GM23248 (cell line): ENCODE results near the gene SLC66A1. TPM values are rescaled to one million over a fixed set of nuclear protein-coding genes. Genes with fewer than 3 reads are reported as not detected.
A peak's percentile ranks its signal among the peaks of the same experiment; 100 is the strongest.

Source experiments
- DNase-seq: peaks from one replicate; pipeline ENCODE4 v3.0.0-alpha.2; 2015
- H2AFZ ChIP-seq: fragments of 200-600 bp; sonication (generic); 2 replicates; pipeline ENCODE4 v1.6.1; 2016; ENCODE audit warnings: antibody characterized with exemption
- H3F3A ChIP-seq: fragments of 200-600 bp; sonication (generic); 2 replicates; pipeline ENCODE4 v1.6.1; 2016; ENCODE audit warnings: mild to moderate bottlenecking, antibody characterized with exemption, mixed run types; ENCODE audit not compliant: insufficient read depth
- H3K27ac ChIP-seq: fragments of 200-600 bp; sonication (generic); 2 replicates; pipeline ENCODE4 v1.5.1; 2016; ENCODE audit warnings: mild to moderate bottlenecking
- H3K27me3 ChIP-seq: fragments of 200-600 bp; sonication (generic); replicated peaks from 2 replicates; pipeline ENCODE4 v1.6.1; 2016; ENCODE audit warnings: mild to moderate bottlenecking; ENCODE audit not compliant: insufficient read depth
- H3K36me3 ChIP-seq: fragments of 200-600 bp; sonication (generic); 2 replicates; pipeline ENCODE4 v1.6.1; 2016; ENCODE audit warnings: low read depth, mild to moderate bottlenecking
- H3K4me1 ChIP-seq: fragments of 200-600 bp; sonication (generic); 2 replicates; pipeline ENCODE4 v1.6.1; 2016; ENCODE audit warnings: mild to moderate bottlenecking; ENCODE audit not compliant: insufficient read depth
- H3K4me2 ChIP-seq: fragments of 200-600 bp; sonication (generic); one replicate; pipeline ENCODE4 v1.6.1; 2016; ENCODE audit warnings: mild to moderate bottlenecking; ENCODE audit not compliant: unreplicated experiment
- H3K4me3 ChIP-seq: fragments of 200-600 bp; sonication (generic); 2 replicates; pipeline ENCODE4 v1.5.1; 2016; ENCODE audit warnings: mild to moderate bottlenecking
- H3K79me2 ChIP-seq: fragments of 200-600 bp; sonication (generic); 2 replicates; pipeline ENCODE4 v1.6.1; 2016; ENCODE audit warnings: mild to moderate bottlenecking; ENCODE audit not compliant: insufficient read depth
- H3K9ac ChIP-seq: fragments of 200-600 bp; sonication (generic); 2 replicates; pipeline ENCODE4 v1.6.1; 2016; ENCODE audit warnings: mild to moderate bottlenecking
- H3K9me2 ChIP-seq: fragments of 200-600 bp; sonication (generic); 2 replicates; pipeline ENCODE4 v1.6.1; 2016; ENCODE audit warnings: mixed run types, mild to moderate bottlenecking, moderate library complexity; ENCODE audit not compliant: insufficient read depth
- H3K9me3 ChIP-seq: fragments of 200-600 bp; sonication (generic); one replicate; pipeline ENCODE4 v1.6.1; 2017; ENCODE audit warnings: low read depth
- H4K20me1 ChIP-seq: fragments of 200-600 bp; sonication (generic); 2 replicates; pipeline ENCODE4 v1.6.0; 2016; ENCODE audit not compliant: insufficient read depth
- EZH2 ChIP-seq: fragments of 200-600 bp; sonication (generic); IDR thresholded peaks from 2 replicates; pipeline ENCODE4 v1.6.1; 2018; ENCODE audit warnings: antibody characterized with exemption, mild to moderate bottlenecking; ENCODE audit not compliant: insufficient read depth, poor library complexity, severe bottlenecking
- EZH2phosphoT487 ChIP-seq: fragments of 200-600 bp; sonication (generic); IDR thresholded peaks from 2 replicates; pipeline ENCODE4 v1.6.1; 2018; ENCODE audit warnings: antibody characterized with exemption, moderate library complexity, mild to moderate bottlenecking, low read depth; ENCODE audit not compliant: insufficient read depth
- WGBS, 2 experiments: methylation state at CpG; one replicate each; pipeline ENCODE4 v1.1.6; 2015 to 2017; ENCODE audit warnings: low lambda C conversion rate in 2 of 2, low coverage in 1 of 2; ENCODE audit errors: missing lambda C conversion rate in 2 of 2; 5-methylcytosine and 5-hydroxymethylcytosine counted together
- in situ Hi-C: fragments of 300-500 bp; cut with MboI; formaldehyde crosslinking; loops from 2 replicates; pipeline ENCODE4 v1.15.0; 2020
- polyA plus RNA-seq: library from polyadenylated mRNA; unstranded; fragments of >200 nt; fragmentation: Nextera tagmentation; extraction: Ambion mirVana; gene quantifications from 2 replicates; pipeline ENCODE4 v1.2.1, GENCODE V29; 2016
- total RNA-seq: library from RNA; depleted of rRNA; stranded (reverse); fragments of >200 nt; shearing (Covaris generic); gene quantifications from 2 replicates; pipeline ENCODE4 v1.2.3, GENCODE V29; 2014

Gene SLC66A1
- total and polyA plus RNA-seq, 2 experiments from 2014 or later, result 13.5 to 16.2 TPM

DNA sequence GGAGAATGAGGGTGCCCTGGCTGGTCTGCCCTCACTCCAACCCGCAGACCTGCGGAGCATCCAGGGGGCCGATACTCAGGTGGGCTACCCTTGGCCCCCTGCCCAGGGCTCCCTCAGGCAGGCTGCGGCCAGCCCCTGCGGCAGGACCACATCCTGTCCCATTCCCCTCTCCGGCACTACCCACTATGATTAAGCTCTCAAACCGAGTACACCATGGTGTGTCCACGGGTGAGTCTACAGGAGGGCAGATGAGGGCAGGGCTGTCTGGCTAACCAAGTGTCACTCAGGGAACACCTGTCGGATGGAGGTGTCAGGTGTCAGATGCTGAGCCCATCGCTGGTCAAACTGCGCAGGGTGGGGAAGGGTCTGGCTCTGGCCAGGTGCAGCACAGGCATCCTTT, 47.2 kb downstream of the SLC66A1 start:
- Histone ChIP-seq H3K27me3 (no peaks in the 10 kb centered on the region), H3K4me2 (no peak overlapping the region), H4K20me1 (no peaks in the 10 kb centered on the region), H2AFZ (no peak overlapping the region), H3K79me2 (peaks cover 100% of the 10 kb centered on the region), H3K9ac (no peak overlapping the region), H3K36me3 (peaks cover 26% of the 10 kb centered on the region), H3K9me3 (no peaks in the 10 kb centered on the region), H3K4me3 (no peak overlapping the region), H3K4me1 (peaks cover 17% of the 10 kb centered on the region), H3K9me2 (no peaks in the 10 kb centered on the region), H3F3A (peaks cover 10% of the 10 kb centered on the region), H3K27ac (no peak overlapping the region)
- in situ Hi-C loops, result no loop called here
- no peak for TF ChIP-seq EZH2
- no peak for TF ChIP-seq EZH2phosphoT487
- no peak for DNase-seq
- 92 to 93% methylated on average over 11 of the region's 11 CpGs for WGBS, 2 experiments

DNA sequence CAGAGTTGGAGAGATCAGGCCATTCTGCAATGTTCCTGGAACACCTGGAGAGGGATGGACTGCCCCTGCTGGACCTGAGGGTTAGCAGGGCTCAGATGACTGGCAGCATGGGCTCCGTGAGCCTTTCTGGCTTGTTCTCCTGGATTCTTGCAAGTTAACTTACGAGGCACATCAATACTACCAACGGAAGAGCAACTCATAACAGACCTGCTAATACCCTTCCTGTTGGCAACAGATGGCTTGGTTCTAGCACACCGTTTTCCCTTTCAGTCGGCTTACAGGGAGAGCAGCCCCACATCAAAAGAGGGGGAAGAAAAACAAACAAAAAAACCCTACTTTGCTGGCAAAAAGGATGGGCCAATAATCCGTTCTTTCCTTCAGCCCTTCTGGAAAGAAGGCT, 47.9 kb downstream of the SLC66A1 start:
- DNase-seq, result no peak
- Histone ChIP-seq H3K9me2 (no peaks in the 10 kb centered on the region), H3K4me1 (peaks cover 19% of the 10 kb centered on the region), H3K4me3 (no peak overlapping the region), H3K27me3 (no peaks in the 10 kb centered on the region), H3K9ac (no peak overlapping the region), H3K36me3 (peaks cover 19% of the 10 kb centered on the region; the same call in 1 of the 2 replicates), H4K20me1 (no peaks in the 10 kb centered on the region), H3K79me2 (peaks cover 100% of the 10 kb centered on the region), H3K9me3 (no peaks in the 10 kb centered on the region), H3K4me2 (no peak overlapping the region), H3K27ac (no peak overlapping the region), H2AFZ (no peak overlapping the region), H3F3A (peaks cover 10% of the 10 kb centered on the region)
- TF ChIP-seq EZH2phosphoT487 (no peak), EZH2 (no peak)
- in situ Hi-C loops, result no loop called here
- 63 to 64% methylated on average over 6 of the region's 6 CpGs for WGBS, 2 experiments

DNA sequence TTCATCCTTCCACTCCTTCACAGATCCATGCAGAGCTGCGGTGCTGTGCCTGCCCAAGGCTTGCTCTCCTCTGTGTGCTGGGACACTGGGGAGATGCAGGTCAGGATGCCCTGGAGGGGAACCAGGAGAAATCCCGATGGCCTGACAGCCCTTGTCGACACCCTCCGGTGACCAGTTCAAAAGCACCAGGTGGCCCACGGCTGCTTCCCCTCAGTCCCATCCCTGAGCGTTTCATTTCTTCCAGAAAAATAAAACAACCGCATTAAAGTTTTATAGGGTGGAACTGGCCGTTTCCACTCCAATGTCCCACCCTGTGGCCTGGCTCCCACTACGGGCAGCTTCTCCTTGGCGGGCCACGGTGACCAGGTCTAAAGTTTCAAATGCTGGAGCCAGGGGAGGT, 48.3 kb downstream of the SLC66A1 start:
- Histone ChIP-seq H3K4me3 (no peak overlapping the region), H3K79me2 (peaks cover 100% of the 10 kb centered on the region), H3K36me3 (peaks cover 15% of the 10 kb centered on the region; the same call in 1 of the 2 replicates), H4K20me1 (no peaks in the 10 kb centered on the region), H3K9me2 (no peaks in the 10 kb centered on the region), H3K27ac (no peak overlapping the region), H2AFZ (no peak overlapping the region), H3K27me3 (no peaks in the 10 kb centered on the region), H3F3A (peaks cover 10% of the 10 kb centered on the region), H3K9ac (no peak overlapping the region), H3K9me3 (no peaks in the 10 kb centered on the region), H3K4me2 (no peak overlapping the region), H3K4me1 (peaks cover 19% of the 10 kb centered on the region)
- in situ Hi-C loops, result no loop called here
- TF ChIP-seq EZH2phosphoT487 (no peak), EZH2 (no peak)
- 50 to 51% methylated on average over 11 of the region's 11 CpGs for WGBS, 2 experiments
- no peak for DNase-seq

DNA sequence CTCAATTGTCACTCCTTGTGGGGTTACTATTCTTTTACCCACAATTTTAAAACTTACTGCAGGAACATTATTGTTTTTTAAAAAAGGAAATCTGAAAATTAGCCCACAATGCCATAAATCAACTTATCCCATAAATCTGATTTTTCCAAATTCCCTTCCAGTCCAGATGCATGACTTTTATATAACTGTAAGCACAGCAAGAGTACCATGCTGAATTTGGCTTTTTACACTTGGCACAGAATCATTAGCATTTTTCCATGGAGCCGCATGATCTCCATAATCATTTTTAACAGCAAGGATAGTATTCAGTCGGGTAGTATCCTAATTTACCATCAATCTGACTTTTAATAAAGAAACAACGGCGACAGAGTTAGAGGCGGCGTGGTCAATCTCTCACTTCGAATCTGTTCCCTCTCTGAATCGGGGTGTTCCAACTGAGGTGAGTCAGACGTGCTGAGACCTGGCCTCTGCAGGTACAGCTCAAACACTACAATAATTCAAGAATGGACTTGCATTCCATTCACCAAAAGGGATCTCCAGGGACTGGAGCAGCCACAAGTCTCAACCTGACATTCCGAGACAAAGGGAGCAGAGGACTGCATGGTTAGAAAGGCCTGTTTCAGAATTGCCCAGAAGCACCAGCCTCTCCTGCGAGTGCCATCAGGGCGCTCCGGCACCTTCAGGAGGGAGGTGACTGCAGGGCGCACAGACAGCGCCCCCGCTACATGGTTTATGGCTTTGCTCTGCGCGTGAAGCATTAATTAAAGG, 48.9 kb downstream of the SLC66A1 start:
- peaks cover 9% of the 10 kb centered on the region; the same call in 1 of the 2 replicates for H3K36me3 ChIP-seq
- peaks cover 19% of the 10 kb centered on the region for H3K4me1 ChIP-seq
- DNase-seq, result no peak
- in situ Hi-C loops, result no loop called here
- H2AFZ ChIP-seq, result no peak overlapping the region
- H3K9ac ChIP-seq, result no peak overlapping the region
- no peak overlapping the region for H3K4me2 ChIP-seq
- H3K4me3 ChIP-seq, result no peak overlapping the region
- H4K20me1 ChIP-seq, result no peaks in the 10 kb centered on the region
- H3K27me3 ChIP-seq, result no peaks in the 10 kb centered on the region
- H3F3A ChIP-seq, result peaks cover 10% of the 10 kb centered on the region
- H3K79me2 ChIP-seq, result peaks cover 100% of the 10 kb centered on the region
- H3K9me2 ChIP-seq, result no peaks in the 10 kb centered on the region
- TF ChIP-seq EZH2 (no peak), EZH2phosphoT487 (no peak)
- H3K27ac ChIP-seq, result peak overlapping the region; percentile 10; the same call in 1 of the 2 replicates
- H3K9me3 ChIP-seq, result no peaks in the 10 kb centered on the region
- 61 to 65% methylated on average over 18 of the region's 18 CpGs for WGBS, 2 experiments
